A549 (cell line): ENCODE data around the gene CASP8. TPM values are rescaled to one million over a fixed set of nuclear protein-coding genes. Genes with fewer than 3 reads are reported as not detected.

Experiments
- ATAC-seq, 2 experiments: fragments of 200-7000 bp in 1 of 2; fragments of >200 bp in 1 of 2; cut with Nextera tagmentation in 1 of 2; cut with Tn5 transposase in 1 of 2; 3 replicates each; pipeline versions ENCODE4 v1.8.0 to v1.9.1; 2018 to 2020; ENCODE audit warnings: mild to moderate bottlenecking in 1 of 2, moderate library complexity in 1 of 2
- CTCF ChIA-PET: fragments of 300-600 bp; sonication (Branson Sonifier 250); formaldehyde crosslinking; extraction: SDS; loops from one replicate; lab custom pipeline; 2021; ENCODE audit warnings: antibody characterized with exemption, inconsistent platforms; lab: Yijun Ruan, JAX
- POLR2A ChIA-PET: fragments of 350-600 bp; formaldehyde crosslinking; extraction: SDS; loops from one replicate; lab custom pipeline; 2021; ENCODE audit warnings: antibody characterized with exemption, inconsistent platforms; lab: Yijun Ruan, JAX
- DNase-seq, 2 experiments: peaks; one replicate each; pipeline versions ENCODE4 v3.0.0 to v3.0.0-alpha.2; 2011 to 2016; ENCODE audit warnings: low read depth in 1 of 2, low spot score in 1 of 2
- FAIRE-seq: peaks from 2 replicates; lab custom pipeline; 2011; peaks lifted over from hg19 to GRCh38; lab: Jason Lieb, UNC
- H3K27ac ChIP-seq, 2 experiments: fragments of >200 bp; sonication (Bioruptor Twin); formaldehyde crosslinking; 3 replicates each; pipeline ENCODE4 v1.5.1; 2016 to 2017
- H3K4me1 ChIP-seq: fragments of >200 bp; sonication (Bioruptor Twin); formaldehyde crosslinking; 3 replicates; pipeline ENCODE4 v1.6.1; 2016
- H3K4me2 ChIP-seq: fragments of >200 bp; sonication (Bioruptor Twin); formaldehyde crosslinking; 3 replicates; pipeline ENCODE4 v1.6.1; 2016
- H3K4me3 ChIP-seq: fragments of >200 bp; sonication (Bioruptor Twin); formaldehyde crosslinking; 3 replicates; pipeline ENCODE4 v1.5.1; 2016
- H3K9me3 ChIP-seq: fragments of >200 bp; sonication (Bioruptor Twin); formaldehyde crosslinking; 3 replicates; pipeline ENCODE4 v1.6.1; 2016
- BHLHE40 ChIP-seq: IDR thresholded peaks from 2 replicates; pipeline ENCODE4 v1.6.1; 2012; ENCODE audit warnings: low read depth, low read length, inconsistent platforms
- CBX8 ChIP-seq: fragments of 200-600 bp; sonication (generic); IDR thresholded peaks from 2 replicates; pipeline ENCODE4 v1.6.1; 2016
- CHD2 ChIP-seq: fragments of 150-350 bp; IDR thresholded peaks from 2 replicates; pipeline ENCODE4 v1.6.1; 2014; ENCODE audit warnings: low read length; ENCODE audit not compliant: partially characterized antibody
- CHD4 ChIP-seq: fragments of 200-600 bp; sonication (generic); IDR thresholded peaks from 2 replicates; pipeline ENCODE4 v1.6.1; 2016; ENCODE audit warnings: antibody characterized with exemption, mild to moderate bottlenecking, borderline replicate concordance
- EHF ChIP-seq: fragments of 250-450 bp; sonication (Bioruptor Pico); IDR thresholded peaks from 2 replicates; pipeline ENCODE4 v1.5.0; 2020; ENCODE audit warnings: mild to moderate bottlenecking
- EHMT2 ChIP-seq: fragments of 200-600 bp; sonication (generic); IDR thresholded peaks from 2 replicates; pipeline ENCODE4 v1.6.1; 2016; ENCODE audit warnings: antibody characterized with exemption, low read depth, mild to moderate bottlenecking, moderate library complexity
- EP300 ChIP-seq, 2 experiments: fragments of >200 bp; sonication (Bioruptor Twin); formaldehyde crosslinking; IDR thresholded peaks; 2 replicates in 1 of 2; 3 replicates in 1 of 2; pipeline ENCODE4 v1.6.1; 2016 to 2017
- FOXS1 ChIP-seq: fragments of 250-450 bp; sonication (Bioruptor Pico); IDR thresholded peaks from 2 replicates; pipeline ENCODE4 v1.5.0; 2020; ENCODE audit warnings: mild to moderate bottlenecking, moderate library complexity
- GATA3 ChIP-seq: IDR thresholded peaks from 2 replicates; pipeline ENCODE4 v1.6.1; 2012; ENCODE audit warnings: borderline replicate concordance
- HDAC2 ChIP-seq: fragments of 200-600 bp; sonication (generic); IDR thresholded peaks from 2 replicates; pipeline ENCODE4 v1.6.1; 2016
- HEYL ChIP-seq: fragments of 250-450 bp; sonication (Bioruptor Pico); IDR thresholded peaks from 2 replicates; pipeline ENCODE4 v1.8.0; 2021; ENCODE audit warnings: mild to moderate bottlenecking, moderate library complexity
- HOXB13 ChIP-seq: fragments of 250-450 bp; sonication (Bioruptor Pico); IDR thresholded peaks from 2 replicates; pipeline ENCODE4 v1.5.0; 2020; ENCODE audit warnings: low read depth, mild to moderate bottlenecking, moderate library complexity
- JUN ChIP-seq, 2 experiments: fragments of >200 bp; sonication (Bioruptor Twin); formaldehyde crosslinking; IDR thresholded peaks; 2 replicates in 1 of 2; 3 replicates in 1 of 2; pipeline ENCODE4 v1.6.1; 2016 to 2017
- KDM5A ChIP-seq: fragments of 200-600 bp; sonication (generic); IDR thresholded peaks from 2 replicates; pipeline ENCODE4 v1.6.1; 2016; ENCODE audit warnings: antibody characterized with exemption, mild to moderate bottlenecking
- MAZ ChIP-seq: fragments of 150-350 bp; IDR thresholded peaks from 2 replicates; pipeline ENCODE4 v1.6.1; 2014; ENCODE audit warnings: antibody characterized with exemption, low read depth, low read length, borderline replicate concordance
- NFE2L2 ChIP-seq: fragments of 150-350 bp; conservative IDR thresholded peaks from 2 replicates; pipeline ENCODE4 v1.6.1; 2014; ENCODE audit warnings: low read length
- PHF8 ChIP-seq: fragments of 200-600 bp; sonication (generic); IDR thresholded peaks from 2 replicates; pipeline ENCODE4 v1.6.1; 2016; ENCODE audit warnings: low read depth, mild to moderate bottlenecking, antibody characterized with exemption, moderate library complexity, borderline replicate concordance
- POLR2A ChIP-seq: IDR thresholded peaks from 2 replicates; pipeline ENCODE4 v1.6.1; 2012; ENCODE audit warnings: mild to moderate bottlenecking, low read length
- RAD21 ChIP-seq, 2 experiments: fragments of >200 bp in 1 of 2; sonication (Bioruptor Twin) in 1 of 2; formaldehyde crosslinking in 1 of 2; IDR thresholded peaks in 1 of 2; conservative IDR thresholded peaks in 1 of 2; 2 replicates in 1 of 2; 3 replicates in 1 of 2; pipeline ENCODE4 v1.6.1; 2012 to 2018; ENCODE audit warnings: inconsistent platforms in 1 of 2
- RCOR1 ChIP-seq: fragments of 150-350 bp; IDR thresholded peaks from 2 replicates; pipeline ENCODE4 v1.6.1; 2014; ENCODE audit warnings: antibody characterized with exemption, low read length, low read depth
- RFX5 ChIP-seq: fragments of 450-650 bp; IDR thresholded peaks from 2 replicates; pipeline ENCODE4 v1.7.1; 2014; ENCODE audit warnings: antibody characterized with exemption, mild to moderate bottlenecking, moderate library complexity
- RNF2 ChIP-seq: fragments of 200-600 bp; sonication (generic); IDR thresholded peaks from 2 replicates; pipeline ENCODE4 v1.6.1; 2016; ENCODE audit warnings: low read depth, mild to moderate bottlenecking, antibody characterized with exemption, moderate library complexity, borderline replicate concordance
- SREBF2 ChIP-seq: fragments of 450-650 bp; IDR thresholded peaks from 2 replicates; pipeline ENCODE4 v1.6.1; 2014; ENCODE audit warnings: mild to moderate bottlenecking, moderate library complexity
- TFCP2L1 ChIP-seq: fragments of 250-450 bp; sonication (Bioruptor Pico); IDR thresholded peaks from 2 replicates; pipeline ENCODE4 v1.5.0; 2021; ENCODE audit warnings: mild to moderate bottlenecking
- ZC3H11A ChIP-seq: fragments of 450-650 bp; IDR thresholded peaks from 2 replicates; pipeline ENCODE4 v1.6.1; 2014; ENCODE audit warnings: antibody characterized with exemption, mild to moderate bottlenecking
- ZFP36 ChIP-seq: fragments of 450-650 bp; IDR thresholded peaks from 2 replicates; pipeline ENCODE4 v1.6.1; 2014; ENCODE audit warnings: borderline replicate concordance; ENCODE audit not compliant: partially characterized antibody
- ZNF302 ChIP-seq: fragments of 250-450 bp; sonication (Bioruptor Pico); IDR thresholded peaks from 2 replicates; pipeline ENCODE4 v1.9.0; 2021; ENCODE audit warnings: inconsistent platforms, mild to moderate bottlenecking, moderate library complexity
- ZSCAN20 ChIP-seq: fragments of 250-450 bp; sonication (Bioruptor Pico); IDR thresholded peaks from 2 replicates; pipeline ENCODE4 v1.8.0; 2022; ENCODE audit warnings: mild to moderate bottlenecking, moderate library complexity
- WGBS: methylation state at CpG from one replicate; pipeline ENCODE4 v1.1.6; 2017; ENCODE audit errors: missing lambda C conversion rate; 5-methylcytosine and 5-hydroxymethylcytosine counted together
- polyA plus RNA-seq, 4 experiments: library from polyadenylated mRNA; depleted of rRNA in 3 of 4; stranded (reverse); fragments of >200 nt; fragmentation: RNase III in 1 of 4; extraction: RNeasy Plus Mini Kit Qiagen cat#74134 plus additional on column Dnase treatment in 1 of 4; gene quantifications; 2 replicates in 3 of 4; 3 replicates in 1 of 4; pipeline ENCODE4 v1.2.3, GENCODE V29; 2011 to 2017
- TF ChIP-seq, protein P1 (sequence below): fragments of >200 bp; sonication (Bioruptor Twin); formaldehyde crosslinking; IDR thresholded peaks from 3 replicates; pipeline ENCODE4 v1.5.1; 2016
- TF ChIP-seq, protein P2 (sequence below): fragments of 250-450 bp; sonication (Bioruptor Pico); IDR thresholded peaks from 2 replicates; pipeline ENCODE4 v1.5.0; 2021; ENCODE audit warnings: mild to moderate bottlenecking, moderate library complexity, borderline replicate concordance
- TF ChIP-seq, protein P3 (sequence below): fragments of >200 bp; sonication (Bioruptor Twin); formaldehyde crosslinking; IDR thresholded peaks from 2 replicates; pipeline ENCODE4 v1.6.1; 2016
- TF ChIP-seq, protein P4 (sequence below): fragments of 200-600 bp; sonication (generic); IDR thresholded peaks from 2 replicates; pipeline ENCODE4 v1.6.1; 2016; ENCODE audit warnings: antibody characterized with exemption, mild to moderate bottlenecking, moderate library complexity
- TF ChIP-seq, protein P5 (sequence below): IDR thresholded peaks from 2 replicates; pipeline ENCODE4 v1.6.1; 2012

The CASP8 gene
- polyA plus RNA-seq, 2 of the 4 experiments (the other 2 are of a cell fraction) = 40.2 to 65.2 TPM

DNA sequence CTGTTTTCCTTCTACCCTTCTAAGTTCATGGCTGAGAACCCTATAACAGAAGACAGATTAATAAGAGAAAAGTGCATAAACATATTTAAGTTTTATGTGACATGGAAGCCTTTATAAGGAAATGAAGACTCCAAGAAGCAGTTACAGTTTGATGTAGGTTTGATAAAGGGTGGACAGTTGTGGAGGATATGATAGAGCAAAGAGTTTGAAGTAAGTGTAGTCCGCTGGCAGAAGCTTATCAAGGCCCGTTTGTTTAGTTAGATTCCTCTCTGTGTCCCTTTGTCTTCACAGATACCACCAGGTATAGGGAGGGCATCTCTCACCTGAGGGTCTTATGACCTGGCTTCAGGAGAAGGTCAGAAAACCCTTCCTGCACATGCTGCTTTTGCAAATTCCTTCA is 10.4 kb upstream of the CASP8 start:
- 91% methylated on average over 2 of the region's 2 CpGs for WGBS
- Histone ChIP-seq H3K4me3 (no peak overlapping the region), H3K27ac (no peak overlapping the region), H3K4me2 (no peak overlapping the region), H3K4me1 (peaks cover 7% of the 10 kb centered on the region; the same call in 1 of the 3 replicates), H3K9me3 (no peaks in the 10 kb centered on the region)
- FAIRE-seq (no peak), ATAC-seq (no peak), DNase-seq (no peak)
- CTCF ChIA-PET = no interaction called here
- POLR2A ChIA-PET = no interaction called here
- TF ChIP-seq RAD21 (conservative IDR thresholded peaks at IDR 0.05 in 1 of 2, IDR thresholded peaks at IDR 0.05 in 1 of 2) = no peak
- TF ChIP-seq RFX5 = no peak
- no peak for TF ChIP-seq CHD4
- TF ChIP-seq, protein P1, sequence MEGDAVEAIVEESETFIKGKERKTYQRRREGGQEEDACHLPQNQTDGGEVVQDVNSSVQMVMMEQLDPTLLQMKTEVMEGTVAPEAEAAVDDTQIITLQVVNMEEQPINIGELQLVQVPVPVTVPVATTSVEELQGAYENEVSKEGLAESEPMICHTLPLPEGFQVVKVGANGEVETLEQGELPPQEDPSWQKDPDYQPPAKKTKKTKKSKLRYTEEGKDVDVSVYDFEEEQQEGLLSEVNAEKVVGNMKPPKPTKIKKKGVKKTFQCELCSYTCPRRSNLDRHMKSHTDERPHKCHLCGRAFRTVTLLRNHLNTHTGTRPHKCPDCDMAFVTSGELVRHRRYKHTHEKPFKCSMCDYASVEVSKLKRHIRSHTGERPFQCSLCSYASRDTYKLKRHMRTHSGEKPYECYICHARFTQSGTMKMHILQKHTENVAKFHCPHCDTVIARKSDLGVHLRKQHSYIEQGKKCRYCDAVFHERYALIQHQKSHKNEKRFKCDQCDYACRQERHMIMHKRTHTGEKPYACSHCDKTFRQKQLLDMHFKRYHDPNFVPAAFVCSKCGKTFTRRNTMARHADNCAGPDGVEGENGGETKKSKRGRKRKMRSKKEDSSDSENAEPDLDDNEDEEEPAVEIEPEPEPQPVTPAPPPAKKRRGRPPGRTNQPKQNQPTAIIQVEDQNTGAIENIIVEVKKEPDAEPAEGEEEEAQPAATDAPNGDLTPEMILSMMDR = no peak
- TF ChIP-seq ZFP36 = no peak
- TF ChIP-seq SREBF2 = no peak
- TF ChIP-seq POLR2A = no peak
- no peak for TF ChIP-seq EHF (CRISPR knock-in tag)
- TF ChIP-seq HDAC2 = no peak
- TF ChIP-seq, protein P2, sequence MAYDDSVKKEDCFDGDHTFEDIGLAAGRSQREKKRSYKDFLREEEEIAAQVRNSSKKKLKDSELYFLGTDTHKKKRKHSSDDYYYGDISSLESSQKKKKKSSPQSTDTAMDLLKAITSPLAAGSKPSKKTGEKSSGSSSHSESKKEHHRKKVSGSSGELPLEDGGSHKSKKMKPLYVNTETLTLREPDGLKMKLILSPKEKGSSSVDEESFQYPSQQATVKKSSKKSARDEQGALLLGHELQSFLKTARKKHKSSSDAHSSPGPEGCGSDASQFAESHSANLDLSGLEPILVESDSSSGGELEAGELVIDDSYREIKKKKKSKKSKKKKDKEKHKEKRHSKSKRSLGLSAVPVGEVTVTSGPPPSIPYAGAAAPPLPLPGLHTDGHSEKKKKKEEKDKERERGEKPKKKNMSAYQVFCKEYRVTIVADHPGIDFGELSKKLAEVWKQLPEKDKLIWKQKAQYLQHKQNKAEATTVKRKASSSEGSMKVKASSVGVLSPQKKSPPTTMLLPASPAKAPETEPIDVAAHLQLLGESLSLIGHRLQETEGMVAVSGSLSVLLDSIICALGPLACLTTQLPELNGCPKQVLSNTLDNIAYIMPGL = no peak
- no peak for TF ChIP-seq RCOR1
- TF ChIP-seq HOXB13 (CRISPR knock-in tag) = no peak
- no peak for TF ChIP-seq EP300 (IDR thresholded peaks at IDR 0.05)
- TF ChIP-seq HEYL (CRISPR knock-in tag) = no peak
- TF ChIP-seq GATA3 = no peak
- TF ChIP-seq ZNF302 = no peak
- TF ChIP-seq NFE2L2 = no peak
- TF ChIP-seq, protein P3, sequence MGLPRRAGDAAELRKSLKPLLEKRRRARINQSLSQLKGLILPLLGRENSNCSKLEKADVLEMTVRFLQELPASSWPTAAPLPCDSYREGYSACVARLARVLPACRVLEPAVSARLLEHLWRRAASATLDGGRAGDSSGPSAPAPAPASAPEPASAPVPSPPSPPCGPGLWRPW = no peak

DNA sequence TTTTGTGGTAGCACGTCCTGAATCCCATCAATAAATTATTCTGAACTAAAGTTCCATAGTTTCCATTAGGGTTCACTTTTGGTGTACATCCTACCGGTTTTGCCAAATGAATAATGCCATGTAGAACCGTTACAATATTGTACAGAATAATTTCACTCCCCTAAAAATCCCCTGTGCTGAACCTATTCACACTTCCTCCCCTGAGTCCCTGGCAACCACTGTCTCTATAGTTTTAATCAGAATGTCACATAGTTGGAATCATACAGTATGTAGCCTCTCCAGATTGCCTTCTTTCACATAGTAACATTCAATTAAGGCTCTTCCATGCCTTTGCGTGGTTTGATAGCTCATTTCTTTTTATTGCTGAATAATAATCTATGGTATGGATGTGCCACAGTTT is 9.6 kb upstream of the CASP8 start:
- TF ChIP-seq FOXS1 = no peak
- TF ChIP-seq MAZ = no peak
- TF ChIP-seq, protein P4, sequence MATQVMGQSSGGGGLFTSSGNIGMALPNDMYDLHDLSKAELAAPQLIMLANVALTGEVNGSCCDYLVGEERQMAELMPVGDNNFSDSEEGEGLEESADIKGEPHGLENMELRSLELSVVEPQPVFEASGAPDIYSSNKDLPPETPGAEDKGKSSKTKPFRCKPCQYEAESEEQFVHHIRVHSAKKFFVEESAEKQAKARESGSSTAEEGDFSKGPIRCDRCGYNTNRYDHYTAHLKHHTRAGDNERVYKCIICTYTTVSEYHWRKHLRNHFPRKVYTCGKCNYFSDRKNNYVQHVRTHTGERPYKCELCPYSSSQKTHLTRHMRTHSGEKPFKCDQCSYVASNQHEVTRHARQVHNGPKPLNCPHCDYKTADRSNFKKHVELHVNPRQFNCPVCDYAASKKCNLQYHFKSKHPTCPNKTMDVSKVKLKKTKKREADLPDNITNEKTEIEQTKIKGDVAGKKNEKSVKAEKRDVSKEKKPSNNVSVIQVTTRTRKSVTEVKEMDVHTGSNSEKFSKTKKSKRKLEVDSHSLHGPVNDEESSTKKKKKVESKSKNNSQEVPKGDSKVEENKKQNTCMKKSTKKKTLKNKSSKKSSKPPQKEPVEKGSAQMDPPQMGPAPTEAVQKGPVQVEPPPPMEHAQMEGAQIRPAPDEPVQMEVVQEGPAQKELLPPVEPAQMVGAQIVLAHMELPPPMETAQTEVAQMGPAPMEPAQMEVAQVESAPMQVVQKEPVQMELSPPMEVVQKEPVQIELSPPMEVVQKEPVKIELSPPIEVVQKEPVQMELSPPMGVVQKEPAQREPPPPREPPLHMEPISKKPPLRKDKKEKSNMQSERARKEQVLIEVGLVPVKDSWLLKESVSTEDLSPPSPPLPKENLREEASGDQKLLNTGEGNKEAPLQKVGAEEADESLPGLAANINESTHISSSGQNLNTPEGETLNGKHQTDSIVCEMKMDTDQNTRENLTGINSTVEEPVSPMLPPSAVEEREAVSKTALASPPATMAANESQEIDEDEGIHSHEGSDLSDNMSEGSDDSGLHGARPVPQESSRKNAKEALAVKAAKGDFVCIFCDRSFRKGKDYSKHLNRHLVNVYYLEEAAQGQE = no peak
- no peak for TF ChIP-seq CHD2
- TF ChIP-seq KDM5A = no peak
- no peak for TF ChIP-seq RNF2
- TF ChIP-seq GATA3 = no peak
- no peak for TF ChIP-seq EHMT2
- no peak for TF ChIP-seq RAD21 (conservative IDR thresholded peaks at IDR 0.05 in 1 of 2, IDR thresholded peaks at IDR 0.05 in 1 of 2)
- no peak for TF ChIP-seq BHLHE40
- TF ChIP-seq ZSCAN20 (CRISPR knock-in tag) = no peak
- no peak for TF ChIP-seq TFCP2L1 (CRISPR knock-in tag)
- no peak for TF ChIP-seq CBX8
- TF ChIP-seq, protein P5, sequence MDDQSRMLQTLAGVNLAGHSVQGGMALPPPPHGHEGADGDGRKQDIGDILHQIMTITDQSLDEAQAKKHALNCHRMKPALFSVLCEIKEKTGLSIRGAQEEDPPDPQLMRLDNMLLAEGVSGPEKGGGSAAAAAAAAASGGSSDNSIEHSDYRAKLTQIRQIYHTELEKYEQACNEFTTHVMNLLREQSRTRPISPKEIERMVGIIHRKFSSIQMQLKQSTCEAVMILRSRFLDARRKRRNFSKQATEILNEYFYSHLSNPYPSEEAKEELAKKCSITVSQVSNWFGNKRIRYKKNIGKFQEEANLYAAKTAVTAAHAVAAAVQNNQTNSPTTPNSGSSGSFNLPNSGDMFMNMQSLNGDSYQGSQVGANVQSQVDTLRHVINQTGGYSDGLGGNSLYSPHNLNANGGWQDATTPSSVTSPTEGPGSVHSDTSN = no peak
- no peak for TF ChIP-seq JUN (IDR thresholded peaks at IDR 0.05)
- no peak for TF ChIP-seq PHF8
- no peak for TF ChIP-seq ZC3H11A
- ChIA-PET POLR2A (no interaction called here), CTCF (interaction anchor here (0.9 kb wide), 1 partner anchor 14 kb away, joined by 5 read pairs; no protein-coding TSS in a partner anchor)
- 91% methylated on average over 4 of the region's 4 CpGs for WGBS
- H3K27ac ChIP-seq = no peak overlapping the region
- peaks cover 11% of the 10 kb centered on the region; the same call in 2 of the 3 replicates for H3K4me1 ChIP-seq
- ATAC-seq = no peak
- H3K4me3 ChIP-seq = no peak overlapping the region
- no peak for FAIRE-seq
- no peaks in the 10 kb centered on the region for H3K9me3 ChIP-seq
- DNase-seq = no peak
- H3K4me2 ChIP-seq = no peak overlapping the region
